WI38 (cell line): Measurements from ENCODE around the gene ANAPC2.

Experiments
- H3K4me3 ChIP-seq: 2 replicates; pipeline ENCODE4 v1.5.1; 2011; ENCODE audit warnings: low read depth, mild to moderate bottlenecking, control low read depth, low read length
- CTCF ChIP-seq: IDR thresholded peaks from 2 replicates; pipeline ENCODE4 v1.5.1; 2012; ENCODE audit warnings: low read depth, mild to moderate bottlenecking, control low read depth, low read length

Gene ANAPC2

GRCh38 chr9:137228968-137229896 lies 40.9 kb upstream of the ANAPC2 start:
- no peak overlapping the region for H3K4me3 ChIP-seq
- no peak for TF ChIP-seq CTCF

- H3K4me3 ChIP-seq = no peak overlapping the region
- no peak for TF ChIP-seq CTCF
These were observed 40.2 kb upstream of the ANAPC2 start for GRCh38 chr9:137228506-137228967.

- TF ChIP-seq CTCF = no peak
- no peak overlapping the region for H3K4me3 ChIP-seq
These were observed 39.6 kb upstream of the ANAPC2 start for GRCh38 chr9:137227853-137228505.

- peak; percentile 85 for TF ChIP-seq CTCF
These were observed 38.9 kb upstream of the ANAPC2 start, which contains the start of gene RNF224 for GRCh38 chr9:137227054-137227852. RNF224 (plus strand) TSS chr9:137227502; CDS start chr9:137228336, 834 bp downstream.

GRCh38 chr9:137226338-137227053 lies 38.1 kb upstream of the ANAPC2 start:
- no peak for TF ChIP-seq CTCF
- H3K4me3 ChIP-seq = no peak overlapping the region

More at GRCh38 chr9:137227054-137227852, 38.9 kb upstream of the ANAPC2 start, which contains the start of gene RNF224:
- H3K4me3 ChIP-seq = no peak within 1 kb of the TSS

GRCh38 chr9:137225699-137226331 lies 37.5 kb upstream of the ANAPC2 start:
- no peak for TF ChIP-seq CTCF
- no peak overlapping the region for H3K4me3 ChIP-seq
